HG02852 (cell line): ENCODE data around the gene MORN1.

Experiments
- ATAC-seq: cut with Tn5 transposase; IDR thresholded peaks from one replicate; pipeline ENCODE4 v1.9.1; 2021; ENCODE audit warnings: mild to moderate bottlenecking, moderate library complexity; ENCODE audit not compliant: unreplicated experiment

MORN1 gene

DNA sequence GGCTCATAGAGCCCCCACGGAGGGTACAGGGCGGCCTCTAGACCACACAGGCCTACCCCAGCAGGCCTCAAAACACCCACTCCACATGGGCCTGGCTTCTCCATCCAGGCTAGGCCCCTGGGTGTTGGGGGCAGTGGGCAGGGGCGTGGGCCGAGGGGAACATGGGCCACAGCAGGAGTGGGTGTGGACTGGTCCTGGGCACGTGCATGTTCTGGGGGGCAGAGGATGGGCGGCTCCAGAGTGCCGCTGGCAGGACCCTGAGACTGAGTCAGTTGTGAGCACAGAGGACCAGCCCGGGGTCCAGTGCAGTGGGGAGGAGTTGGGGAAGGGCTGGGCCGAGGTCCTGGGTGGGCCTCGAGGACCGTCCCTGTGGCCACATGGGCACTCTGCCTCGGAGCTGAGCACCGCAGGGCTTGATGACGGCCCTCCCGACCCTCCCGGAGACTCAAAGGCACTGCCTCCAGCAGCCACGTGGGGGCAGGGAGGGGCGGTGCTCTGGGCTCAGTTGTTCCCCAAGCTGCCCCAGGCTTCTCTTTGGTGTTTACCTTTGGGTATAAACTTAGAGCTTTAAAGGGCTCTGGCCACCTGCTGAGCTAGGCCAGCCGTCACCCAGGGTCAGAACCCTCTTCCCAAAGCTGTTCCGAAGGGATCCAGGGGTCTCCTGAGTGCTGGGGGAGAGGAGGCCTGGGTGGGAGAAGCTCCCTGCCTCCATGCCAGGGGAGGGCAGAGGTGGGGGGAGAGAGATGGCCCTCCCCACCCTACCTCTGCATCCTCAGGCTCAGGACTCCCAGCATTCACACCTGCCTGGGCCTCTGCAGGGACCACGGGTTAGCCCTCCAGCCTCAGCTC, 79.9 kb downstream of the MORN1 start:
- no peak for ATAC-seq

DNA sequence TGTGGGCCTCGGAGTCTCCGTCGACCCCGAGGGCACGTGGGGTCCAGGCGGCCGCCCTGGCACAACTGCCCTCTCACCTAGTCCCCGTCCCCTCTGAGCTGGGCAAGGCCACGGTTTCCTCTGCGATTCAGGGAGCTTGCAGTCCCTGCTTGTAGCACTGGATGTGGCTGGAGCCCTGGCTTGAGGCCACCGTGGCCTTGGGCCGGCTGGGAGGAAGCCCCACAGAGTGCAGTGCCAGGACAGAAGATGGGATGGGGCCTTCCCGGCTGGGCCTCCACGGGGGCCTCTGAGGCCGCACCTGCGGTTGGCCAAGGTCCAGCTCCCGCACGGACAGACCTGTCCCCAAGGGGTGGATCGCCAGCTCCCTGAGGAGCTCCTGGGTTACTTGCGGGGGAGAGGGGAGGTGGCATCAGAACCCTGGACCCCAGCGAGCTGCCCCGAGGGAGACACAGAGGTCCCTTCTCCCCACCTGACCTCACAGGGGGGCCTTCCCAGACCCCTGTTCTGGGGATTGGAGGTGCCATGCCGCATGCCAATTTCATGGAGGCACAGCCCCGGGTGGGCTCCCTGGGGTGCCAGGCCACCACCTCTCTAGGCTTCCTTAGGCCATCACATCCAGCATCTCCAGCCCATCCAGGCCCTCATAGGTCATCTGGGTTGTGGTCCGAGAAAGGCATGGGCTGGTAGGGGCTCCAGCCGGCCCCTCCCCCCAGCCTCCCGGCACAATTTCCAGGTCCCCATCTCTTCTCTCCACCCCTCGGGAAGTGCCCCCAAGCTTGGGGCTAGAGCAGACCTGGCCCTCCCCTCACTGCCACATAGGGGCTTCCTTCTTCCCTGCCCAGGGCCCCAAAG, 80.8 kb downstream of the MORN1 start:
- no peak for ATAC-seq

DNA sequence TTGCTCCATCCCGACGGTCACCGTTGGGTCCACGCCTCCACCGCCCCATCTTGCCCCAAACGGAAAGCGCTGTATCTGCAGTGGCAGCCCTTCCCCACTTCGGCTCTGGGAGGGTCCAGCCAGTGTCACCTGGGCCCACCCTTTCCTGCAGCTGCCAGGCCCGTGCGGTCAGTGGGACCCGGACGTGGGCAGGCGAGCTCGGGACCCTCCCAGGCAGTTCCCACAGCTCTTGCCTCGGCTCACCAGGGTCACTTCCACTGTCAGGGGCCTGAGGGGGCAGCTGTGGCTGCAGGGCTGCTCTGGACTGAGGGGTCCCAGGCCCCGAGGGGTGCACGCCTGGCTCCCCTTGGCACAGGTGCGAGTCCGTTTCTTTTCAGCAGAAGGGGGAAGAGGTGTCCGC, 82.5 kb downstream of the MORN1 start:
- no peak for ATAC-seq

DNA sequence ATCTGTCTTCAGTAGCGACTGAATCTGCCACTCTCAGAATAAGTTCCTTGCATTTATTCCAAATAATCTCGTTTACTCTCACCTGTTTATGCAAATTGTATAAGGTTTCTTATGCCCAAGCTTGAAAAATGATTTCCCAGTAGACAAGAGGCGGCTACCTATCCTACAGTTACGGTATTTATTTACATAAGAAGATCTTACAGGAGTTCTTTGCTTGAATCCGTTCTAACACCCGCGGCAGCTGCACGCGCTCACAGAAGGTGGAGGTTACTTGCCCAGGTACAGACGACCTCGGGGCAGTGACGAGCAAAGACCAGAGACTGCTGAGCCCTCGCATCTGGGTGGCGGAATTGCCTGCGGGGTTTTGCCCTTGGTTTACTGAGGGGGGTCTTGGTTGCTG, 83.4 kb downstream of the MORN1 start:
- no peak for ATAC-seq

DNA sequence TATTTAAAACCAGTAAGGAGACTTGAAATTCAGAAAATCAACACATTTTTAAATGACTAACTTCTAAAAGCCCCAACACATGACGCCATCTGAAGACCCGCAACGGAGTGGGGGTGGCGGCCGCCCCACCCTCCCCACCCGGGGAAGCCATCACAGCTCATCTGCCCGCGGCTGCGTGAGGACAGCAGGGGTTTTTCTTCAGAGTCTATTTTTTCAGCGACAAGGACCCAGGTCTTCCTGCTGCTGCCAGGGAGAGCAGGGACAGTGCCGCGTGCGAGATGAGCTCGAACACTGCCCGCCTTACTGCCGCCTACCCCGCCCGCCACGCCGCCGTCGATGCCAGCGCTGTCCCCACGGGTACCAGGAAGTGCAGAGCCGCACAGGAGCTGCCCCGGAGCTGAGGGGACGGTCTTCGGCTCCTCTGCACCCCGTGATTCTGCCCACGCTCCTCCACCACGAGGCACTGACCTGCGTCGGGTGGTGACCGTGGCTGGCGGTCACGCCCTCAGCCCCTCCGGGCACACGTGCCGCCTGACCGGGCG, 84.2 kb downstream of the MORN1 start:
- no peak for ATAC-seq

DNA sequence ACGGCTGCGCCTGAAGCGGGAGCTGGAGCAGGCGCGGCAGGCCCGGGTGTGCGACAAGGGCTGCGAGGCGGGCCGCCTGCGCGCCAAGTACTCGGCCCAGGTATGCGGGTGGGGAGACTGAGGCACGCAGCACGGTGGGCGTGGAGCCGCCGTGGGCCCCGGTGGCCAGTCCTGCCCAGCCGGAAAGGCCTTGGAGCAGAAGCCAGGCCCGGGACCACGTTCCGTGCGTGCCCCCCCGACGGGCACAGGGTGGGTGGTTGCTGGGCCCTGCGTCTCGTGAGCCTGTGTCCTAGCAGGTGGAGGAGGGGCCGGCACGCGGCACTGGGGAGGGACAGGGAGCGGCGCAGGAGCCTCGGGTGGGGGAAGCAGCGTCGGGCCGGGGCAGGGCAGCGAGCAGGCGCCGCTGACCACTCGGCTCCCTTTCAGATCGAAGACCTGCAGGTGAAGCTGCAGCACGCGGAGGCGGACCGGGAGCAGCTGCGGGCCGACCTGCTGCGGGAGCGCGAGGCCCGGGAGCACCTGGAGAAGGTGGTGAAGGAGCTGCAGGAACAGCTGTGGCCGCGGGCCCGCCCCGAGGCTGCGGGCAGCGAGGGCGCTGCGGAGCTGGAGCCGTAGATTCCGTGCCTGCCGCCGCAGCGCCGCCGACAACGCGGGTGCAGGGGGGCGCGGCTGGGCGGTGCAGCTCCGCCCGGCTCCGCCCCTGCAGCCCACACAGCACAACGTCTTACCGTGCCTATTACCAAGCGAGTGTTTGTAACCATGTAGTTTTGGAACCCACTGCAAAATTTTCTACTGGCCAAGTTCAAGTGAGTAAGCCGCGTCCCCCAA, 85.0 kb downstream of the MORN1 start:
- ATAC-seq, result no peak

DNA sequence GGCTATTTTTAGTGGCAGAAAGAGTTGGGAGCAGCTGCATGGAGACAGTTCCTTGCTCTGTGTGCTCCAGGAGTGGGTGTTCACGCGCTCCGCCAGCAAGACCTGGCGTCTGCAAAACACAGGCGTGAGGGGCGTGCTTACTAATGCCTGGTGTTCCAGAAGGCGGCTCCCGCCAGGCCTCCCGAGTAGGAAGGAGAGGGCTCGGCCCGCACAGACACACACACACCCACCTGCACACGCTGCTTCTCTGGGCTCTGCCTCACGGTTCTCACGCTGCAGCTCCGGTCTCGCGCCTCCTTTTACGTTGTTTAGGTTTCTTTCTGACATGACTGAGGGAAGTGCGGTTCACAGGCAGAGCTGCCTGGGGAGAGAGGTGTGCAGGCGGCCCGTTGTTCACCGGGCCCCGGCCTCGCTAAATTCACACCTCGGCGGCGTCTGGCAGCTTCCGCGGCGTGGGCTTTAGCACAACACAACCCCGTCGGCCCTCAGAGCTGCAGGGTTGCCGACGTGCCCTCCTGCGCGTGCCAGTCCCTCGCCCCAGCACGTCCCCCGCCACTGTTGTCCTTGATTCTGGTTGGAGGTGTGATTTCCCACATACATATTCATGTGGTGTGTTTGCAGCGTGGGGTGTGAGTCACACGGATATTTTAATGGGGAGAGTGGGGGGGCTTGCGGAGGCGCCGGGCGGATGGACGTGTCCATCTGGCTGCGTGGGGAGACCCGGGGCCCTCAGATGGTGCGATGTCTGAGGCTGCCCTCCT, 86.3 kb downstream of the MORN1 start:
- ATAC-seq, result no peak

DNA sequence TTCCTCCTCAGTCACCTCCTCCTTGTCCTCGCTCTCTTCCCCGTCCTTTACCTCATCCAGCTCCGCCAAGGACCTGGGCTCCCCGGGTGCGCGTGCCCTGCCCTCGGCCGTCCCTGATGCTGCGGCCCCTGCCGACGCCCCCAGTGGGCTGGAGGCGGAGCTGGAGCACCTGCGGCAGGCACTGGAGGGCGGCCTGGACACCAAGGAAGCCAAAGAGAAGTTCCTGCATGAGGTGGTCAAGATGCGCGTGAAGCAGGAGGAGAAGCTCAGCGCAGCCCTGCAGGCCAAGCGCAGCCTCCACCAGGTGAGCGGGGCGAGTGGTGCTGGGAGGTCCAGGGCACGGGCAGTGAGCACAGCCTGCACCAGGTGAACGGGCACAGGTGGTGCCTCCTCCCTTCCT, 87.1 kb downstream of the MORN1 start:
- no peak for ATAC-seq

DNA sequence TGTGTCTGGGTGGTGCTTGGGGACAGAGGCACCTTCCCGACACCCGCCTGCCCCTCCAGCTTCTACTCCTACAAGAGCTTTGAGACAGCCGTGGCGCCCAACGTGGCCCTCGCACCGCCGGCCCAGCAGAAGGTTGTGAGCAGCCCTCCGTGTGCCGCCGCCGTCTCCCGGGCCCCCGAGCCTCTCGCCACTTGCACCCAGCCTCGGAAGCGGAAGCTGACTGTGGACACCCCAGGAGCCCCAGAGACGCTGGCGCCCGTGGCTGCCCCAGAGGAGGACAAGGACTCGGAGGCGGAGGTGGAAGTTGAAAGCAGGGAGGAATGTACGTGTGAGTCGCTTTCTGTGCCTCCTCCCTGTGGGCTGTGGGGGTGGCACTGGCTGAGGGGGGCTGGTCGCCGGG, 87.6 kb downstream of the MORN1 start:
- no peak for ATAC-seq

DNA sequence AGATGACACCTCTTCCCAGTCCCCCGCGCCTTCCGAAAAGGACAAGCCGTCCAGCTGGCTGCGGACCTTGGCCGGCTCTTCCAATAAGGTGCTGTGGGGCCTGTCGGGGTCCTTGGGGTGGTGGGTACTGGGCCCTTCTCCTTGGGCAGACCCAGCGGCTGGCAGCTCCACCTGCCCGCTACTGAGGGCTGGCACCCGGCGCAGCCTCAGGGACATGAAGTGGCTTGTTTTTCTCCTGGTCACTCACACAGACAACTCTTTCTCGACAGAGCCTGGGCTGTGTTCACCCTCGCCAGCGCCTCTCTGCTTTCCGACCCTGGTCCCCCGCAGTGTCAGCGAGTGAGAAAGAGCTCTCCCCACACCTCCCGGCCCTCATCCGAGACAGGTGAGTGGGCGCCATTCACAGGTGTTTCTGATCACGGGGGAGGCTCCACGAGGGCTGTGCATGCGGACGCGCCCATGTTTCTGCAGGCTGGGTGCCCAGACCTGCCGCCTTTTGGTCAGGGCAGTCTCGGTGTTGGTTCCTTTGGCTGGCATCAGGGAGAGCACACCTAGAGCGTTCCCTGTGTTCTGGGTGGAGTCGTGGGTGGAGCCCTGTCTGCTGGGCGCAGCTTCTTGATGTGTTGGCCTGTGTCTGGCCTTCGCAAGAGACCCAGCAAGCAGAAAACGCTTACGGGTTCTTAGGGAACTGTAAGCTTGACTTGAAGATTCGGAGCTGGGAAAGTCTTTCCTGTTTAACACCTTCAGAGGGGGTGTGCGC, 88.2 kb downstream of the MORN1 start:
- ATAC-seq, result no peak

DNA sequence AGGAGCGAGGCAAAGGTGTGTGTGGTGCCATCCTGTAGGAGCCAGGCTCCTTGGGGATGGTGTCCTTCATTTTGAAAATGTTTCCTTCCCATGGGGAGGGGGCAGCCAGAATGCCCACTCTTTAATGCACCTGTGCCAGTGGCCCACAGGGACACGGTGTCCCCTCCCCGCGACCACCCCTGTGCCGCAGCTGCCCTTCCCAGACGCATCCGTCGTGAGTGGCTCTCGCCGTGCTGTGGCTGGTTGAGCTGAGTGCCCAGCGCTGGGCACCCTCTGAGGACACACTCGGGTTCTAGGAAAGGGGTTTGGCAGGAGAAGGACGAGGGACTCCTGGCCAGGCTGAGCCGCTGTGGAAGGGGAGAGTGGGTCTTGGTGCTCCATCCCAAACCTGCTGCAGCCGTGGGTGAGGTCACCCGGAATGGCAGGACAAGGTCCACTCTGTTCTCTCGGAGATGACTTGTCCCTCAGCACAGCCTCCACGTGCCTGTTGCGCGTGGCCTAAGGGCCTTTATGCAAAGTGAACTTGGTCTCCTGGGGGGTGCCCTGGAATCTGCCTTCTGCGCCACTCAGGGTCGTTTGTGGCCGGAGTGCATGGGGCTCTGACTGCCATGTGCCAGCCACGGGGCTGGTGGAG, 88.9 kb downstream of the MORN1 start:
- ATAC-seq, result no peak

DNA sequence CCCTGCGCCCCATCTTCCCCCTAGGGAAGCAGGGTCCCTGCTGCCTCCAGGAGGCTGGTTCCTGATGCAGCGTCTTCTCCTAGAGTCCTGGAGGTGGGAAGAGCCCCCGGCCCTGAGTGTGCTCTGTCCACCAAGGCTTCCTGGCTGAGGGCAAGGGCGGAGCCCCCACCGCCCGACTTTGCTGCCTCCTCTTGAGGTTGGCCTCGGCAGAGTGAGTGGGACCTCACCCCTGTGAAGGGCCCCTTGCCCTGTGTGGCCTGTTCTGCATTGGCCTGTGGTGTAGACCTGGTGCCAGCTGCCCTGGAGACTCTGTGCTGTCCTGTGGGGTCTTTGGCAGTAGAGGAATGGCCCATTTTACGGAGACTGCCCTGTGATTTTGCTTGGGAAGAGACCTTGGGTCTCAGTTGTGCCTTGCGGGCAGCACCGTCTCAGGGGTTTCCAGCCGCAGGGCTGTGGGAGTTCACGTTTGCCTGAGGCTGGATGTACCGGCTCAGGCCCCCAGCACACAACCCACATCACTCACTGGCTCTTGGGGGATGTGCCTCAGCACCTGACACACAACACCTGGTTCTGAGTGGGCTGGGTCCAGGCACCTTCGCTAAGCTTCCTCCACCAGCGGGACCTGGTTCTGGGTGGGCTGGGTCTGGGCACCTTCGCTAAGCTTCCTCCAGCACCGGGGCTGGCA, 89.6 kb downstream of the MORN1 start:
- no peak for ATAC-seq

DNA sequence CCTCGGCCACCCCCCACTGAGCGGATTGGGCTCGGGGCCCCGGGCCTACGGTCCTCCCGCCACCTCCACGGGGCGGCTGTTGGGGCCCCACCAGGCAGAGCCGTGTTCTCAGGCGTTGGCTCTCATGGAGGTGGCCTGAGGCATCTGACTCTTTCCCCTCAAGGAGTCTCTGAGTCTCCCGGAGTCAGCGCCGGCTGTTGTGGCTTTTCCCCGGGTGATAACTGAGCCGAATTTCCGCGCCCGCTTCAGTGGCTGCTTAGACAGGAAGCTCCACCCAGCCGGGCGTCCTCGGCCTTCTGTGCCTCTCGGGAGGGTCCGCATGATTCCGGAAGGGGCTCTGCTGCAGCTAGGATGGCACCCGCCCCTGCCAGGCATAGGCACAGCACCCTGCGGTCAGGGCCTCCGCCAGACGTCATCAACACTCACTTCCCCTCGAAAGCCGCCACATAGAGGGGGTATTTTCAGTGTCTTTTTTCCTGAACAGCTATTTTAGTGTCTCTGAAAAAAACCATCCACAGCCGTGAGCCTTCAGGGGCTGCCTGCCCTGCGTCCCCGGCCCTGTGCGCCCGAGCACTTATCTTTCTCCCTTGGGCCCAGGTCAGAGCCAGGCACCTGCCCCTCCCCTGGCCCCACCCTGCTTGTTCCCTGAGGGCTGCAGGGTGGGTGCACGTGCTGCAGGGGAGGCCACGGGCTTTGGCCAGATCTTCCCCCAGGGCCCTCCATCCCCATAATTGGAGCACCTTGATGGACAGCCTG, 90.3 kb downstream of the MORN1 start:
- ATAC-seq, result peak; percentile 32

DNA sequence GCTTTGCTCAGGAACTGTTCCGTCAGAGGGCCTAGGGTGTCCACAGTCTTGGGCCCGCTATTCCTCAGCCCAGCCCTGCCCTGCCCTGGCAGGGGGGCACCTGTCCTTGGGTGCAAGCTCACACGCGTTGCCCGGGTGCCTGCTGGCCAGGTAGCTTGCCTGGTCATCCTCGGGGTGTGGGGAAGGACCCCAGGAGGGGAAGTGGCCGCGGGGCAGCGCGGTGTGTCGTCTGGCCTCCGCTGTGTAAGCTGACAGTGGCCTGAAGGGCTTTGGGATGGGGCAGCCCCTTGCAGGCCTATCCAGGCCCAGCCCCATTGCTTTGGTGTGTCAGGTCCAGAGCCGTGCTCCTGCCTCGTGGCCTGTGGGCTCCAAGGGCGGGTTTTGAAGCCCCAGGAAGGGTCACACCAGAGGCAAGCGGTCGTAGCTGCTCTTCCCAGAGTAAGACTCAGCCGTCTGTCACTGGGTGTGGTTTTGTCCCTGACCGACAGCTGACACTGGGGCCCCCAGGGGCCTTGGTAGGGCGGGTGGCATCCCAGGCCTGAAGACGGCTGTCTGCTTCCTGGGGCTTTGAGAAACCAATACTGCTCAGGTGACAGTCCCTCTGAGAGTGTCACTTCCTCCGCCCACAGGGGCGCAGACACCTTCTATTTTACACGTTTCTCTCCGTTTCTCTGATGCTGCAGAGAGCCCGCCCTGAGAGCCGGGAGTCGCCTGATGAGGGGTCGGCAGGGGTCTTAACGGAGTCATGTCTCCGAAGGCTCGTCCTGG, 91.2 kb downstream of the MORN1 start:
- ATAC-seq, result peak; percentile 77

DNA sequence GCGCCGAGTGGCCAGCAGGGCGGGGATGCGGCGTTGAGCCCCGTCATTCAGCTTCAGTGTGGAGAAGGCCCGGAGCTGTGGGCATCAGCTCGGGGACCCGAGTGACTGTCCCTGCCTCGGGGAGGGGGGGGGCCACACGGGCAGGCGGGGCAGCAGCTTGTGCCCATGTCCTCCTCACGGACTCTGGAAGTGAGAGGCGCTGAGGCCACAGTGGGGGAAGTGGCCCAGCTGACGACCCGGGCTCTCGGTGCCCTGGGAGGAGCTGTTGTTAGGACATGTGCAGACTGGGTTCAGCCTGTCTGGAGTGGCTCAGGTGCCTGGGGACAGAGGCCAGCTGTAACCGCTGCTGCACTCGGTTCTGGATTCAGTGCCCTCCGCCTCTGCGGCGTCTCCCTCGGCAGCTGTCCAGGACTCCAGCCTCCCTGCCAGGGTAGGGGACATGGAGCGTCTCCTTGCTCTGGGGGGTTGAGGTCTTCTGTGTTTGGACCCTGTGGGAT, 92.2 kb downstream of the MORN1 start:
- no peak for ATAC-seq

DNA sequence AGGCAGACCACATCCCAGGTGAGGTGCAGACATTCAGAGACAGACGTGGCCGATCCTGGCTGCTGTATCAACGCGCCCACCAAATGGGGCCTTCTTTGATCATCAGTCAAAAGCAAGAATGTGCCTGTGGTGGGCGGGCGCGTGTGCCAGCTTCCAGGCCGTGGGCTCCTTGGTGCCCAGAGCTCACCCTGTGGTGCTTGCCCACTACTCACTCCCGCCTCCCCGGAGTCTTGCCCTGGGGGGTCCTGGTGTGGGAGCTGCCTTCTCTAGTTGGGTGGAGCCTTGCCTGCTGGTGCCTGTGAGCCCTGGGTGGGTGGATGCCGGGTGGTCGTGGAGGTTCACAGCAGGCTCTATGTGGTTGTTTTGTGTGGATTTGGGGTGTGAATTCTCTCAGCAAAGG, 92.7 kb downstream of the MORN1 start:
- no peak for ATAC-seq
